ENCODE data around the gene DNAH6. TPM values are rescaled to one million over a fixed set of nuclear protein-coding genes. Genes with fewer than 3 reads are reported as not detected.

DNAH6 gene
- total RNA-seq, 1 experiment from 2014 or later = 1.6 TPM

DNA sequence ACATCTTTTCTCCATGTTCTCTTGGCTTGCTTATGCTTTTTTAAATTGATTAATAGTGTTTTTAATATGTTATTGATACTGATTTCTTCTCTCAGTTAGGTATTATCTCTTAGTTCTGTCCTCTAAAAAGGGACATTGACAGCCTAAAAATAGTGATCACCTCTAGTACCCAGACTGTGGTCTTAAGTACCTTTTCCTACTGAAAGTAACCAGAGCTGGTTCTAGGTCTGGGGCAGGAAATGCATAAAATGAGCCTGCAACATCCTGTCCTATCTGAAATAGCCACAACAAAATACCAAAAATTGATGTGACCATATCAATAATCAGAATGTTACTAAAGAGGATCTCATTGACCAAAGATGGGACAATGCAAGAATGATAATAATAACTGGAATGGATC lies 113.3 kb downstream of the DNAH6 start:
- DNase-seq (ENCODE audit: low read depth, low spot score) = no peak
- no peak overlapping the region for H3K4me2 ChIP-seq (ENCODE audit: low read length)
- no peak overlapping the region for H3K4me3 ChIP-seq (replicated peaks in 1 of 2; ENCODE audit: low read depth in 1 of 2, low read length in 2 of 2)
- ATAC-seq = no peak
- H3K36me3 ChIP-seq (ENCODE audit: control insufficient read depth in 1 of 2, insufficient read depth in 2 of 2, low read length in 2 of 2) = no peaks in the 10 kb centered on the region
- no peak overlapping the region for H2AFZ ChIP-seq (ENCODE audit: low read depth, low read length, poor library complexity, severe bottlenecking)
- H3K27me3 ChIP-seq (ENCODE audit: insufficient read depth, low read length) = no peaks in the 10 kb centered on the region
- H3K9me3 ChIP-seq (ENCODE audit: control insufficient read depth in 1 of 2, insufficient read depth in 1 of 2, low read depth in 1 of 2, low read length in 2 of 2) = no peaks in the 10 kb centered on the region
- ChIA-PET POLR2A (no interaction called here), RAD21 (ENCODE audit: low non-redundant PET in 1 of 2, low total read pairs in 2 of 2, uncharacterized antibody in 2 of 2, unreplicated experiment in 2 of 2) (interaction anchor here in 1 of 2 experiments (0.7 kb wide), 1 partner anchor 296 kb away, joined by 3 read pairs; no protein-coding TSS in a partner anchor), CTCF (interaction anchor here (1.9 to 2.5 kb wide), 2 partner anchors 103 to 136 kb away, joined by 6 read pairs; no protein-coding TSS in a partner anchor)
- intact Hi-C loops (cut with micrococcal nuclease) = no loop called here
- H3K9me2 ChIP-seq (ENCODE audit: insufficient read depth) = no peaks in the 10 kb centered on the region
- TF ChIP-seq RAD21 (IDR thresholded peaks at IDR 0.05; ENCODE audit: low read depth) (no peak), SP1 (IDR thresholded peaks at IDR 0.05; ENCODE audit: low read depth) (no peak), JUND (IDR thresholded peaks at IDR 0.05) (no peak), EZH2 (IDR thresholded peaks at IDR 0.05) (no peak), SIN3A (IDR thresholded peaks at IDR 0.05; ENCODE audit: low read depth) (no peak), CBX3 (IDR thresholded peaks at IDR 0.05; ENCODE audit: low read depth) (no peak), EGR1 (IDR thresholded peaks at IDR 0.05; ENCODE audit: low read depth) (no peak), ELF1 (IDR thresholded peaks at IDR 0.05; ENCODE audit: borderline replicate concordance, low read depth) (no peak), TCF7L2 (IDR thresholded peaks at IDR 0.05; ENCODE audit: borderline replicate concordance, extremely low read depth, insufficient read depth, insufficient read length) (no peak), YY1 (IDR thresholded peaks at IDR 0.05; ENCODE audit: extremely low read depth, insufficient replicate concordance, low read depth, low read length) (no peak), FOSL1 (IDR thresholded peaks at IDR 0.05; ENCODE audit: low read depth) (no peak), POLR2AphosphoS5 (IDR thresholded peaks at IDR 0.05; ENCODE audit: low read depth, low read length) (no peak), POLR2A (IDR thresholded peaks at IDR 0.05; ENCODE audit: borderline replicate concordance, extremely low read depth, insufficient read depth, insufficient read length) (no peak), SRF (IDR thresholded peaks at IDR 0.05; ENCODE audit: low read depth) (no peak), ZNF274 (IDR thresholded peaks at IDR 0.05; ENCODE audit: low read depth, low read length) (no peak)
- TF ChIP-seq, protein P1, sequence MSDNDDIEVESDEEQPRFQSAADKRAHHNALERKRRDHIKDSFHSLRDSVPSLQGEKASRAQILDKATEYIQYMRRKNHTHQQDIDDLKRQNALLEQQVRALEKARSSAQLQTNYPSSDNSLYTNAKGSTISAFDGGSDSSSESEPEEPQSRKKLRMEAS (IDR thresholded peaks at IDR 0.05) = no peak
- TF ChIP-seq, protein P2, sequence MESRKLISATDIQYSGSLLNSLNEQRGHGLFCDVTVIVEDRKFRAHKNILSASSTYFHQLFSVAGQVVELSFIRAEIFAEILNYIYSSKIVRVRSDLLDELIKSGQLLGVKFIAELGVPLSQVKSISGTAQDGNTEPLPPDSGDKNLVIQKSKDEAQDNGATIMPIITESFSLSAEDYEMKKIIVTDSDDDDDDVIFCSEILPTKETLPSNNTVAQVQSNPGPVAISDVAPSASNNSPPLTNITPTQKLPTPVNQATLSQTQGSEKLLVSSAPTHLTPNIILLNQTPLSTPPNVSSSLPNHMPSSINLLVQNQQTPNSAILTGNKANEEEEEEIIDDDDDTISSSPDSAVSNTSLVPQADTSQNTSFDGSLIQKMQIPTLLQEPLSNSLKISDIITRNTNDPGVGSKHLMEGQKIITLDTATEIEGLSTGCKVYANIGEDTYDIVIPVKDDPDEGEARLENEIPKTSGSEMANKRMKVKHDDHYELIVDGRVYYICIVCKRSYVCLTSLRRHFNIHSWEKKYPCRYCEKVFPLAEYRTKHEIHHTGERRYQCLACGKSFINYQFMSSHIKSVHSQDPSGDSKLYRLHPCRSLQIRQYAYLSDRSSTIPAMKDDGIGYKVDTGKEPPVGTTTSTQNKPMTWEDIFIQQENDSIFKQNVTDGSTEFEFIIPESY (IDR thresholded peaks at IDR 0.05; ENCODE audit: extremely low read depth, insufficient replicate concordance, low read length) = no peak
- TF ChIP-seq, protein P3, sequence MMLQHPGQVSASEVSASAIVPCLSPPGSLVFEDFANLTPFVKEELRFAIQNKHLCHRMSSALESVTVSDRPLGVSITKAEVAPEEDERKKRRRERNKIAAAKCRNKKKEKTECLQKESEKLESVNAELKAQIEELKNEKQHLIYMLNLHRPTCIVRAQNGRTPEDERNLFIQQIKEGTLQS (IDR thresholded peaks at IDR 0.05) = no peak
- TF ChIP-seq, protein P4, sequence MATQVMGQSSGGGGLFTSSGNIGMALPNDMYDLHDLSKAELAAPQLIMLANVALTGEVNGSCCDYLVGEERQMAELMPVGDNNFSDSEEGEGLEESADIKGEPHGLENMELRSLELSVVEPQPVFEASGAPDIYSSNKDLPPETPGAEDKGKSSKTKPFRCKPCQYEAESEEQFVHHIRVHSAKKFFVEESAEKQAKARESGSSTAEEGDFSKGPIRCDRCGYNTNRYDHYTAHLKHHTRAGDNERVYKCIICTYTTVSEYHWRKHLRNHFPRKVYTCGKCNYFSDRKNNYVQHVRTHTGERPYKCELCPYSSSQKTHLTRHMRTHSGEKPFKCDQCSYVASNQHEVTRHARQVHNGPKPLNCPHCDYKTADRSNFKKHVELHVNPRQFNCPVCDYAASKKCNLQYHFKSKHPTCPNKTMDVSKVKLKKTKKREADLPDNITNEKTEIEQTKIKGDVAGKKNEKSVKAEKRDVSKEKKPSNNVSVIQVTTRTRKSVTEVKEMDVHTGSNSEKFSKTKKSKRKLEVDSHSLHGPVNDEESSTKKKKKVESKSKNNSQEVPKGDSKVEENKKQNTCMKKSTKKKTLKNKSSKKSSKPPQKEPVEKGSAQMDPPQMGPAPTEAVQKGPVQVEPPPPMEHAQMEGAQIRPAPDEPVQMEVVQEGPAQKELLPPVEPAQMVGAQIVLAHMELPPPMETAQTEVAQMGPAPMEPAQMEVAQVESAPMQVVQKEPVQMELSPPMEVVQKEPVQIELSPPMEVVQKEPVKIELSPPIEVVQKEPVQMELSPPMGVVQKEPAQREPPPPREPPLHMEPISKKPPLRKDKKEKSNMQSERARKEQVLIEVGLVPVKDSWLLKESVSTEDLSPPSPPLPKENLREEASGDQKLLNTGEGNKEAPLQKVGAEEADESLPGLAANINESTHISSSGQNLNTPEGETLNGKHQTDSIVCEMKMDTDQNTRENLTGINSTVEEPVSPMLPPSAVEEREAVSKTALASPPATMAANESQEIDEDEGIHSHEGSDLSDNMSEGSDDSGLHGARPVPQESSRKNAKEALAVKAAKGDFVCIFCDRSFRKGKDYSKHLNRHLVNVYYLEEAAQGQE (IDR thresholded peaks at IDR 0.05; ENCODE audit: low read depth) = no peak
- H3K79me2 ChIP-seq (ENCODE audit: insufficient read depth, low read length) = no peaks in the 10 kb centered on the region
- H3K27ac ChIP-seq (ENCODE audit: low read depth, low read length) = no peak overlapping the region
- no peaks in the 10 kb centered on the region for H4K20me1 ChIP-seq (ENCODE audit: insufficient read depth)
- no TSS peak for BruUV-seq (replicated peaks)
- H3K9ac ChIP-seq (ENCODE audit: low read length) = no peak overlapping the region
- no peaks in the 10 kb centered on the region for H3K4me1 ChIP-seq (ENCODE audit: control insufficient read depth in 1 of 2, insufficient read depth in 2 of 2, low read length in 2 of 2)
